GM23338 (cell line): Measurements from ENCODE around the gene ZKSCAN4. TPM values are rescaled to one million over a fixed set of nuclear protein-coding genes. Genes with fewer than 3 reads are reported as not detected.

Experiments
- ATAC-seq: fragments of 200-7000 bp; cut with Tn5 transposase; 3 replicates; pipeline ENCODE4 v1.9.1; 2020
- DNase-seq: peaks from one replicate; pipeline ENCODE4 v3.0.0-alpha.2; 2015; ENCODE audit warnings: low spot score
- H2AFZ ChIP-seq: fragments of 200-600 bp; sonication (generic); 2 replicates; pipeline ENCODE4 v1.8.0; 2016; ENCODE audit warnings: antibody characterized with exemption, mild to moderate bottlenecking, moderate library complexity
- H3F3A ChIP-seq: fragments of 200-600 bp; sonication (generic); replicated peaks from 2 replicates; pipeline ENCODE4 v1.8.0; 2017; ENCODE audit warnings: antibody characterized with exemption, mixed run types, low read depth
- H3K27ac ChIP-seq: fragments of 200-600 bp; sonication (generic); 2 replicates; pipeline ENCODE4 v1.6.1; 2016; ENCODE audit warnings: low read depth
- H3K27me3 ChIP-seq: fragments of 200-600 bp; sonication (generic); 2 replicates; pipeline ENCODE4 v1.8.0; 2016; ENCODE audit warnings: mild to moderate bottlenecking, mixed run types, moderate library complexity; ENCODE audit not compliant: insufficient read depth
- H3K36me3 ChIP-seq: fragments of 200-600 bp; sonication (generic); 2 replicates; pipeline ENCODE4 v1.8.0; 2016; ENCODE audit warnings: mild to moderate bottlenecking; ENCODE audit not compliant: insufficient read depth
- H3K4me1 ChIP-seq: fragments of 200-600 bp; sonication (generic); 2 replicates; pipeline ENCODE4 v1.8.0; 2016; ENCODE audit warnings: mild to moderate bottlenecking, moderate library complexity; ENCODE audit not compliant: insufficient read depth
- H3K4me2 ChIP-seq: fragments of 200-600 bp; sonication (generic); 2 replicates; pipeline ENCODE4 v1.7.1; 2017; ENCODE audit warnings: mixed run types
- H3K4me3 ChIP-seq: fragments of 200-600 bp; sonication (generic); 2 replicates; pipeline ENCODE4 v1.6.1; 2016; ENCODE audit warnings: mixed run types
- H3K79me2 ChIP-seq: fragments of 200-600 bp; sonication (generic); replicated peaks from 2 replicates; pipeline ENCODE4 v1.8.0; 2017; ENCODE audit warnings: mild to moderate bottlenecking; ENCODE audit not compliant: insufficient read depth
- H3K9me2 ChIP-seq: fragments of 200-600 bp; sonication (generic); 2 replicates; pipeline ENCODE4 v1.8.0; 2017; ENCODE audit not compliant: insufficient read depth
- H4K20me1 ChIP-seq: fragments of 200-600 bp; sonication (generic); replicated peaks from 2 replicates; pipeline ENCODE4 v1.8.0; 2017; ENCODE audit warnings: mild to moderate bottlenecking; ENCODE audit not compliant: insufficient read depth
- H3K27ac Mint-ChIP-seq: 2 replicates; pipeline ENCODE4 v1.8.0; 2020; ENCODE audit warnings: inconsistent platforms, mild to moderate bottlenecking, moderate library complexity, mixed read lengths
- H3K27me3 Mint-ChIP-seq: 3 replicates; pipeline ENCODE4 v1.8.0; 2022; ENCODE audit warnings: low read depth, mild to moderate bottlenecking, moderate library complexity, mixed read lengths, inconsistent platforms; ENCODE audit not compliant: insufficient read depth, poor library complexity
- H3K36me3 Mint-ChIP-seq: 3 replicates; pipeline ENCODE4 v1.8.0; 2021; ENCODE audit warnings: low read depth, mild to moderate bottlenecking, inconsistent platforms, moderate library complexity, mixed read lengths
- H3K4me1 Mint-ChIP-seq: 3 replicates; pipeline ENCODE4 v1.8.0; 2020; ENCODE audit warnings: mild to moderate bottlenecking, inconsistent platforms, mixed read lengths
- H3K4me3 Mint-ChIP-seq: 3 replicates; pipeline ENCODE4 v1.8.0; 2021; ENCODE audit warnings: moderate library complexity, mild to moderate bottlenecking, inconsistent platforms, mixed read lengths
- H3K9me3 Mint-ChIP-seq: 3 replicates; pipeline ENCODE4 v1.8.0; 2020; ENCODE audit warnings: moderate library complexity, mild to moderate bottlenecking, inconsistent platforms, mixed read lengths
- CREB1 ChIP-seq: fragments of 250-450 bp; sonication (Bioruptor Pico); IDR thresholded peaks from 2 replicates; pipeline ENCODE4 v1.5.0; 2020; ENCODE audit warnings: low read depth, mild to moderate bottlenecking, moderate library complexity
- ETS1 ChIP-seq: IDR thresholded peaks from 2 replicates; pipeline ENCODE4 v1.6.1; 2016; ENCODE audit warnings: antibody characterized with exemption
- EZH2 ChIP-seq: fragments of 200-600 bp; sonication (generic); IDR thresholded peaks from one replicate; pipeline ENCODE4 v1.8.0; 2017; ENCODE audit warnings: antibody characterized with exemption, mild to moderate bottlenecking, low read depth; ENCODE audit not compliant: unreplicated experiment
- EZH2phosphoT487 ChIP-seq: fragments of 200-600 bp; sonication (generic); IDR thresholded peaks from one replicate; pipeline ENCODE4 v1.8.1; 2018; ENCODE audit warnings: antibody characterized with exemption; ENCODE audit not compliant: unreplicated experiment
- JUNB ChIP-seq: IDR thresholded peaks from one replicate; pipeline ENCODE4 v1.6.1; 2016; ENCODE audit warnings: antibody characterized with exemption; ENCODE audit not compliant: unreplicated experiment
- NANOG ChIP-seq: IDR thresholded peaks from 2 replicates; pipeline ENCODE4 v1.6.1; 2016; ENCODE audit warnings: antibody characterized with exemption, borderline replicate concordance
- POLR2AphosphoS5 ChIP-seq: IDR thresholded peaks from 2 replicates; pipeline ENCODE4 v1.6.1; 2016; ENCODE audit warnings: antibody characterized with exemption, low read depth
- REST ChIP-seq: IDR thresholded peaks from one replicate; pipeline ENCODE4 v1.6.1; 2018; ENCODE audit warnings: antibody characterized with exemption; ENCODE audit not compliant: unreplicated experiment
- STAT1 ChIP-seq: IDR thresholded peaks from one replicate; pipeline ENCODE4 v1.6.1; 2016; ENCODE audit warnings: antibody characterized with exemption; ENCODE audit not compliant: unreplicated experiment
- ZNF462 ChIP-seq: fragments of 250-450 bp; sonication (Bioruptor Pico); IDR thresholded peaks from 2 replicates; pipeline ENCODE4 v1.5.0; 2020; ENCODE audit warnings: mild to moderate bottlenecking, moderate library complexity
- polyA plus RNA-seq: library from polyadenylated mRNA; unstranded; fragments of >200 nt; fragmentation: Nextera tagmentation; extraction: Ambion mirVana; gene quantifications from 2 replicates; pipeline ENCODE4 v1.2.1, GENCODE V29; 2016
- total RNA-seq: library from RNA; depleted of rRNA; stranded (reverse); fragments of >200 nt; shearing (Covaris generic); gene quantifications from 2 replicates; pipeline ENCODE4 v1.2.3, GENCODE V29; 2014

ZKSCAN4 gene
- total and polyA plus RNA-seq, 2 experiments from 2014 or later: 2.8 to 5.9 TPM

GRCh38 chr6:28282926-28283325 is 30.9 kb upstream of the ZKSCAN4 start (continued):
- no peak for TF ChIP-seq ZNF462 (CRISPR knock-in tag)
- TF ChIP-seq NANOG: no peak
- no peak for TF ChIP-seq POLR2AphosphoS5
- TF ChIP-seq CREB1 (CRISPR knock-in tag): no peak
- no peak for TF ChIP-seq EZH2
- no peak for TF ChIP-seq JUNB
- no peak for TF ChIP-seq STAT1
- no peak for TF ChIP-seq ETS1

- no peaks in the 10 kb centered on the region for H3K9me2 ChIP-seq
- peak within 1 kb of the TSS; percentile 97 for H3K4me3 ChIP-seq
- DNase-seq (peak; percentile 93), ATAC-seq (peak; percentile 99)
- peaks cover 21% of the 10 kb centered on the region for H3K79me2 ChIP-seq
- Mint-ChIP-seq H3K27ac (no peak within 1 kb of the TSS), H3K36me3 (peaks cover 13% of the 10 kb centered on the region), H3K9me3 (no peaks in the 10 kb centered on the region), H3K4me3 (peak within 1 kb of the TSS; percentile 98), H3K27me3 (no peaks in the 10 kb centered on the region), H3K4me1 (peaks cover 13% of the 10 kb centered on the region)
- H3K4me2 ChIP-seq: peak within 1 kb of the TSS; percentile 91
- 0 out of 2 replicates have a peak, but pooled peaks cover 20% of the 10 kb centered on the region for H3K36me3 ChIP-seq
- no peak within 1 kb of the TSS for H3K27ac ChIP-seq
- peaks cover 14% of the 10 kb centered on the region for H3K4me1 ChIP-seq
- H3K27me3 ChIP-seq: no peaks in the 10 kb centered on the region
- H3F3A ChIP-seq: no peaks in the 10 kb centered on the region
- H2AFZ ChIP-seq: peak within 1 kb of the TSS; percentile 100
- no peaks in the 10 kb centered on the region; the same call in 1 of the 2 replicates for H4K20me1 ChIP-seq
- TF ChIP-seq ETS1: peak; percentile 52; the same call in 1 of the 2 replicates
- no peak for TF ChIP-seq CREB1 (CRISPR knock-in tag)
- TF ChIP-seq REST: no peak
- TF ChIP-seq EZH2phosphoT487: no peak
- TF ChIP-seq POLR2AphosphoS5: peak; percentile 85
These were observed 29.4 kb upstream of the ZKSCAN4 start, which contains the start of gene PGBD1 for GRCh38 chr6:28281288-28282064. PGBD1 (plus strand) TSS chr6:28281572; CDS start chr6:28283814, 2,242 bp downstream.
